ENCODE data around the gene PLCH2. TPM values are rescaled to one million over a fixed set of nuclear protein-coding genes. Genes with fewer than 3 reads are reported as not detected.

PLCH2 gene
- total RNA-seq, 2 experiments from 2014 or later, result 9.8 to 11.8 TPM

- H3K27me3 Mint-ChIP-seq (ENCODE audit: low read depth), result no peaks in the 10 kb centered on the region
- no peak overlapping the region for H3K4me3 Mint-ChIP-seq
- ChIA-PET POLR2A (no interaction called here), CTCF (interaction anchor here (1.5 kb wide), 1 partner anchor 9 kb away, joined by 3 read pairs; no protein-coding TSS in a partner anchor)
- H3K9me3 Mint-ChIP-seq (ENCODE audit: insufficient read depth), result no peaks in the 10 kb centered on the region
- DNase-seq, result no peak
- no peak for ATAC-seq
- H3K4me1 Mint-ChIP-seq (ENCODE audit: low read depth), result no peaks in the 10 kb centered on the region
- H3K27ac Mint-ChIP-seq, result no peak overlapping the region
- peaks cover 28% of the 10 kb centered on the region for H3K36me3 Mint-ChIP-seq (ENCODE audit: low read depth)
These were observed 39.0 kb downstream of the PLCH2 start for GRCh38 chr1:2514863-2515762.

GRCh38 chr1:2515763-2516080 is 39.6 kb downstream of the PLCH2 start:
- DNase-seq (no peak), ATAC-seq (no peak)
- peaks cover 31% of the 10 kb centered on the region for H3K36me3 Mint-ChIP-seq (ENCODE audit: low read depth)
- POLR2A ChIA-PET, result no interaction called here
- H3K4me3 Mint-ChIP-seq, result no peak overlapping the region
- CTCF ChIA-PET, result interaction anchor here (1.5 kb wide), 1 partner anchor 9 kb away, joined by 3 read pairs; no protein-coding TSS in a partner anchor
- no peaks in the 10 kb centered on the region for H3K9me3 Mint-ChIP-seq (ENCODE audit: insufficient read depth)
- H3K27me3 Mint-ChIP-seq (ENCODE audit: low read depth), result no peaks in the 10 kb centered on the region
- H3K27ac Mint-ChIP-seq, result no peak overlapping the region
- H3K4me1 Mint-ChIP-seq (ENCODE audit: low read depth), result no peaks in the 10 kb centered on the region

GRCh38 chr1:2516124-2516523 is 40.0 kb downstream of the PLCH2 start:
- Mint-ChIP-seq H3K4me1 (ENCODE audit: low read depth) (no peaks in the 10 kb centered on the region), H3K9me3 (ENCODE audit: insufficient read depth) (no peaks in the 10 kb centered on the region), H3K36me3 (ENCODE audit: low read depth) (peaks cover 35% of the 10 kb centered on the region), H3K4me3 (no peak overlapping the region), H3K27ac (no peak overlapping the region), H3K27me3 (ENCODE audit: low read depth) (no peaks in the 10 kb centered on the region)
- ATAC-seq, result no peak
- POLR2A ChIA-PET, result no interaction called here
- CTCF ChIA-PET, result no interaction called here
- no peak for DNase-seq

GRCh38 chr1:2516946-2517345 is 40.9 kb downstream of the PLCH2 start:
- POLR2A ChIA-PET, result no interaction called here
- no peaks in the 10 kb centered on the region for H3K4me1 Mint-ChIP-seq (ENCODE audit: low read depth)
- ATAC-seq (no peak), DNase-seq (no peak)
- CTCF ChIA-PET, result interaction anchor here (0.7 kb wide), 1 partner anchor 54 kb away, joined by 3 read pairs; no protein-coding TSS in a partner anchor
- no peaks in the 10 kb centered on the region for H3K27me3 Mint-ChIP-seq (ENCODE audit: low read depth)
- H3K9me3 Mint-ChIP-seq (ENCODE audit: insufficient read depth), result no peaks in the 10 kb centered on the region
- peaks cover 30% of the 10 kb centered on the region for H3K36me3 Mint-ChIP-seq (ENCODE audit: low read depth)
- no peak overlapping the region for H3K27ac Mint-ChIP-seq
- no peak overlapping the region for H3K4me3 Mint-ChIP-seq

GRCh38 chr1:2517966-2518365 is 41.9 kb downstream of the PLCH2 start:
- no peaks in the 10 kb centered on the region for H3K27me3 Mint-ChIP-seq (ENCODE audit: low read depth)
- H3K36me3 Mint-ChIP-seq (ENCODE audit: low read depth), result peaks cover 38% of the 10 kb centered on the region
- no peak overlapping the region for H3K27ac Mint-ChIP-seq
- ChIA-PET CTCF (no interaction called here), POLR2A (interaction anchor here (0.6 to 0.9 kb wide), 2 partner anchors 9 to 43 kb away, joined by 3 to 4 read pairs; partner anchors contain the start of gene PANK4)
- H3K9me3 Mint-ChIP-seq (ENCODE audit: insufficient read depth), result no peaks in the 10 kb centered on the region
- ATAC-seq, result no peak
- H3K4me3 Mint-ChIP-seq, result no peak overlapping the region
- DNase-seq, result no peak
- H3K4me1 Mint-ChIP-seq (ENCODE audit: low read depth), result peaks cover 9% of the 10 kb centered on the region

- Mint-ChIP-seq H3K4me1 (ENCODE audit: low read depth) (peaks cover 15% of the 10 kb centered on the region), H3K36me3 (ENCODE audit: low read depth) (peaks cover 40% of the 10 kb centered on the region)
These were observed 42.4 kb downstream of the PLCH2 start for GRCh38 chr1:2518528-2518927.

GRCh38 chr1:2519029-2519685 is 43.1 kb downstream of the PLCH2 start:
- H3K4me1 Mint-ChIP-seq (ENCODE audit: low read depth), result peaks cover 21% of the 10 kb centered on the region
- no peaks in the 10 kb centered on the region for H3K9me3 Mint-ChIP-seq (ENCODE audit: insufficient read depth)
- DNase-seq (no peak), ATAC-seq (no peak)
- ChIA-PET POLR2A (no interaction called here), CTCF (interaction anchor here (0.8 kb wide), 1 partner anchor 28 kb away, joined by 3 read pairs; no protein-coding TSS in a partner anchor)
- peaks cover 36% of the 10 kb centered on the region for H3K36me3 Mint-ChIP-seq (ENCODE audit: low read depth)
- H3K27me3 Mint-ChIP-seq (ENCODE audit: low read depth), result no peaks in the 10 kb centered on the region
- H3K27ac Mint-ChIP-seq, result no peak overlapping the region
- no peak overlapping the region for H3K4me3 Mint-ChIP-seq

More at GRCh38 chr1:2518528-2518927, 42.4 kb downstream of the PLCH2 start:
- ATAC-seq (no peak), DNase-seq (no peak)
- H3K9me3 Mint-ChIP-seq (ENCODE audit: insufficient read depth), result no peaks in the 10 kb centered on the region
- CTCF ChIA-PET, result no interaction called here
- H3K27me3 Mint-ChIP-seq (ENCODE audit: low read depth), result no peaks in the 10 kb centered on the region
- POLR2A ChIA-PET, result interaction anchor here (0.6 to 0.9 kb wide), 2 partner anchors 8 to 43 kb away, joined by 3 to 4 read pairs; partner anchors contain the start of gene PANK4
- H3K4me3 Mint-ChIP-seq, result no peak overlapping the region
- no peak overlapping the region for H3K27ac Mint-ChIP-seq

GRCh38 chr1:2519729-2520128 is 43.6 kb downstream of the PLCH2 start:
- CTCF ChIA-PET, result interaction anchor here (0.8 kb wide), 1 partner anchor 28 kb away, joined by 3 read pairs; no protein-coding TSS in a partner anchor
- peaks cover 27% of the 10 kb centered on the region for H3K4me1 Mint-ChIP-seq (ENCODE audit: low read depth)

GRCh38 chr1:2520206-2520605 is 44.1 kb downstream of the PLCH2 start:
- H3K27me3 Mint-ChIP-seq (ENCODE audit: low read depth), result no peaks in the 10 kb centered on the region
- H3K9me3 Mint-ChIP-seq (ENCODE audit: insufficient read depth), result no peaks in the 10 kb centered on the region
- H3K27ac Mint-ChIP-seq, result no peak overlapping the region
- H3K4me1 Mint-ChIP-seq (ENCODE audit: low read depth), result peaks cover 32% of the 10 kb centered on the region
- ChIA-PET POLR2A (no interaction called here), CTCF (interaction anchor here (0.8 kb wide), 1 partner anchor 27 kb away, joined by 3 read pairs; no protein-coding TSS in a partner anchor)
- no peak for DNase-seq
- H3K36me3 Mint-ChIP-seq (ENCODE audit: low read depth), result peaks cover 41% of the 10 kb centered on the region
- no peak overlapping the region for H3K4me3 Mint-ChIP-seq
- no peak for ATAC-seq

More at GRCh38 chr1:2519729-2520128, 43.6 kb downstream of the PLCH2 start:
- Mint-ChIP-seq H3K27ac (no peak overlapping the region), H3K9me3 (ENCODE audit: insufficient read depth) (no peaks in the 10 kb centered on the region), H3K4me3 (no peak overlapping the region), H3K27me3 (ENCODE audit: low read depth) (no peaks in the 10 kb centered on the region), H3K36me3 (ENCODE audit: low read depth) (peaks cover 39% of the 10 kb centered on the region)
- no peak for ATAC-seq
- DNase-seq, result no peak
- POLR2A ChIA-PET, result no interaction called here

- H3K27ac Mint-ChIP-seq, result no peak overlapping the region
These were observed 44.7 kb downstream of the PLCH2 start for GRCh38 chr1:2520806-2521205.

GRCh38 chr1:2522230-2522629 is 46.1 kb downstream of the PLCH2 start:
- Mint-ChIP-seq H3K4me1 (ENCODE audit: low read depth) (peaks cover 38% of the 10 kb centered on the region), H3K36me3 (ENCODE audit: low read depth) (peaks cover 38% of the 10 kb centered on the region), H3K27me3 (ENCODE audit: low read depth) (peaks cover 3% of the 10 kb centered on the region), H3K9me3 (ENCODE audit: insufficient read depth) (no peaks in the 10 kb centered on the region), H3K27ac (peak overlapping the region; percentile 91), H3K4me3 (no peak overlapping the region)
- DNase-seq (no peak), ATAC-seq (no peak)
- CTCF ChIA-PET, result no interaction called here
- POLR2A ChIA-PET, result no interaction called here

More at GRCh38 chr1:2520806-2521205, 44.7 kb downstream of the PLCH2 start:
- Mint-ChIP-seq H3K4me1 (ENCODE audit: low read depth) (peaks cover 32% of the 10 kb centered on the region), H3K9me3 (ENCODE audit: insufficient read depth) (no peaks in the 10 kb centered on the region), H3K36me3 (ENCODE audit: low read depth) (peaks cover 40% of the 10 kb centered on the region), H3K4me3 (no peak overlapping the region), H3K27me3 (ENCODE audit: low read depth) (no peaks in the 10 kb centered on the region)
- DNase-seq, result no peak
- ChIA-PET CTCF (no interaction called here), POLR2A (no interaction called here)
- no peak for ATAC-seq
